Astrocyte (in vitro differentiated cells and primary cell): ENCODE results near the gene PPP2R5C.

Source experiments
- EZH2 ChIP-seq: IDR thresholded peaks from 2 replicates; pipeline ENCODE4 v1.6.1; 2012; ENCODE audit warnings: mild to moderate bottlenecking, low read length, inconsistent platforms; ENCODE audit not compliant: insufficient read depth
- TF ChIP-seq, protein P1 (sequence below): IDR thresholded peaks from 2 replicates; pipeline ENCODE4 v1.5.1; 2011; ENCODE audit warnings: low read depth, mild to moderate bottlenecking, inconsistent platforms, low read length, moderate library complexity; ENCODE audit not compliant: insufficient read depth

DNA sequence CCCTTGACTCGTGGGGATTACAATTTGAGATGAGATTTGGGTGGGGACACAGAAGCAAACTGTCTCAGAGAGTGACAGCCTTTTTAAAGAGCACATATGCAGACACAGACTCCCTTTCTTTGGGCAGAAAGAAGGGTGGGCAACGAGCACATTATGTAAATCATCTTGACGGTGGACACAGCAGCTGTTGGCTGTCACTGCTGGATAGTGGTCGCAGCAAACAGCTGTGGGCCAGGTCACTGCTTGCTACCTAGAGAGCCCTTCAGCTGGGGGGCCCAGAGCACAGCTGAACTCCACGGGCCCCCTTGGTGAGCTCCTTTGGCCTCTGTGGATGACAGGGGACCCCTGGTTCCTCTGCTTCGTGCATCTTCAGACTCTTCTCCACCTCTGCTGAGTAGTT, 23.1 kb downstream of the PPP2R5C start:
- TF ChIP-seq, protein P1, sequence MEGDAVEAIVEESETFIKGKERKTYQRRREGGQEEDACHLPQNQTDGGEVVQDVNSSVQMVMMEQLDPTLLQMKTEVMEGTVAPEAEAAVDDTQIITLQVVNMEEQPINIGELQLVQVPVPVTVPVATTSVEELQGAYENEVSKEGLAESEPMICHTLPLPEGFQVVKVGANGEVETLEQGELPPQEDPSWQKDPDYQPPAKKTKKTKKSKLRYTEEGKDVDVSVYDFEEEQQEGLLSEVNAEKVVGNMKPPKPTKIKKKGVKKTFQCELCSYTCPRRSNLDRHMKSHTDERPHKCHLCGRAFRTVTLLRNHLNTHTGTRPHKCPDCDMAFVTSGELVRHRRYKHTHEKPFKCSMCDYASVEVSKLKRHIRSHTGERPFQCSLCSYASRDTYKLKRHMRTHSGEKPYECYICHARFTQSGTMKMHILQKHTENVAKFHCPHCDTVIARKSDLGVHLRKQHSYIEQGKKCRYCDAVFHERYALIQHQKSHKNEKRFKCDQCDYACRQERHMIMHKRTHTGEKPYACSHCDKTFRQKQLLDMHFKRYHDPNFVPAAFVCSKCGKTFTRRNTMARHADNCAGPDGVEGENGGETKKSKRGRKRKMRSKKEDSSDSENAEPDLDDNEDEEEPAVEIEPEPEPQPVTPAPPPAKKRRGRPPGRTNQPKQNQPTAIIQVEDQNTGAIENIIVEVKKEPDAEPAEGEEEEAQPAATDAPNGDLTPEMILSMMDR = no peak
- TF ChIP-seq EZH2 = no peak
